ENCODE measurements around the gene CENATAC.

DNA sequence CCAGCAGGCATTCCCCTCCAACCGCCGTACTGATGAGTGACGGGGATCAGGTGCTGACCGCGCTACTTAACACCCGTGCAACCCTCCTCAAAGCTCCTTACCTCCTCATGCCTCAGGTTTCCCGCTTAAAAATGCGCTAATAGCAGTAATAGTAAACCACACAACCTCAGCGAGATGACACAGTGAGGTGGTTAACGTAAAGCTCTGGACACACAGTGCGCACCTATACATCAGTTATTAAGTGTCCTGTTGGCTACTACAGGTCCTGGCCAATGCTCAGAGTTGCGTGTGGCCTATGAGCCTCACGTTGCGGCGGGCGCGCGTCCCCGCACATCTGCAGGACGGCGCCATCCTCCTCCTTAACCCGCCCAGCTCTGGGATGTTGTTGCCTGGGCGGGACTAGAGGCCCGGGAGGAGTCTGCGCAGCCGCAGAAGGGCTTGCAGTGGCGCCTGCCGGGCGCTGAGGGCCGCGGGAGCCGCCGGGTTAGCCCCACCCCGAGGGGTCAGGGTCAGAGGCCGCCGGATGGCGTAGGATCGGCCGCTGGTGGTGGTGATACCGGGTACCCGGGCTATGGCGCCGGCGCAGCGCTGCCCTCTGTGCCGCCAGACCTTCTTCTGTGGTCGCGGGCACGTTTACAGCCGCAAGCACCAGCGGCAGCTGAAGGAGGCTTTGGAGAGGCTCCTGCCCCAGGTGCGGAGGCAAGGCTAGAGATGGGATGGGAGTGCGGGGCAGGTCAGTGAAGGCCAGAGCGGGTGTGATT, at the start of gene CENATAC:
- TF ChIP-seq, protein P1, sequence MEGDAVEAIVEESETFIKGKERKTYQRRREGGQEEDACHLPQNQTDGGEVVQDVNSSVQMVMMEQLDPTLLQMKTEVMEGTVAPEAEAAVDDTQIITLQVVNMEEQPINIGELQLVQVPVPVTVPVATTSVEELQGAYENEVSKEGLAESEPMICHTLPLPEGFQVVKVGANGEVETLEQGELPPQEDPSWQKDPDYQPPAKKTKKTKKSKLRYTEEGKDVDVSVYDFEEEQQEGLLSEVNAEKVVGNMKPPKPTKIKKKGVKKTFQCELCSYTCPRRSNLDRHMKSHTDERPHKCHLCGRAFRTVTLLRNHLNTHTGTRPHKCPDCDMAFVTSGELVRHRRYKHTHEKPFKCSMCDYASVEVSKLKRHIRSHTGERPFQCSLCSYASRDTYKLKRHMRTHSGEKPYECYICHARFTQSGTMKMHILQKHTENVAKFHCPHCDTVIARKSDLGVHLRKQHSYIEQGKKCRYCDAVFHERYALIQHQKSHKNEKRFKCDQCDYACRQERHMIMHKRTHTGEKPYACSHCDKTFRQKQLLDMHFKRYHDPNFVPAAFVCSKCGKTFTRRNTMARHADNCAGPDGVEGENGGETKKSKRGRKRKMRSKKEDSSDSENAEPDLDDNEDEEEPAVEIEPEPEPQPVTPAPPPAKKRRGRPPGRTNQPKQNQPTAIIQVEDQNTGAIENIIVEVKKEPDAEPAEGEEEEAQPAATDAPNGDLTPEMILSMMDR (conservative IDR thresholded peaks at IDR 0.05), result no peak
- no peak for TF ChIP-seq EZH2 (IDR thresholded peaks at IDR 0.05; ENCODE audit: low read depth)

Measured in PC-9 (cell line).